GM21367 (cell line): ENCODE results near the gene METAP1D.

Experiments used
- ATAC-seq: cut with Tn5 transposase; IDR thresholded peaks from one replicate; pipeline ENCODE4 v1.9.1; 2021; ENCODE audit not compliant: unreplicated experiment

METAP1D gene

DNA sequence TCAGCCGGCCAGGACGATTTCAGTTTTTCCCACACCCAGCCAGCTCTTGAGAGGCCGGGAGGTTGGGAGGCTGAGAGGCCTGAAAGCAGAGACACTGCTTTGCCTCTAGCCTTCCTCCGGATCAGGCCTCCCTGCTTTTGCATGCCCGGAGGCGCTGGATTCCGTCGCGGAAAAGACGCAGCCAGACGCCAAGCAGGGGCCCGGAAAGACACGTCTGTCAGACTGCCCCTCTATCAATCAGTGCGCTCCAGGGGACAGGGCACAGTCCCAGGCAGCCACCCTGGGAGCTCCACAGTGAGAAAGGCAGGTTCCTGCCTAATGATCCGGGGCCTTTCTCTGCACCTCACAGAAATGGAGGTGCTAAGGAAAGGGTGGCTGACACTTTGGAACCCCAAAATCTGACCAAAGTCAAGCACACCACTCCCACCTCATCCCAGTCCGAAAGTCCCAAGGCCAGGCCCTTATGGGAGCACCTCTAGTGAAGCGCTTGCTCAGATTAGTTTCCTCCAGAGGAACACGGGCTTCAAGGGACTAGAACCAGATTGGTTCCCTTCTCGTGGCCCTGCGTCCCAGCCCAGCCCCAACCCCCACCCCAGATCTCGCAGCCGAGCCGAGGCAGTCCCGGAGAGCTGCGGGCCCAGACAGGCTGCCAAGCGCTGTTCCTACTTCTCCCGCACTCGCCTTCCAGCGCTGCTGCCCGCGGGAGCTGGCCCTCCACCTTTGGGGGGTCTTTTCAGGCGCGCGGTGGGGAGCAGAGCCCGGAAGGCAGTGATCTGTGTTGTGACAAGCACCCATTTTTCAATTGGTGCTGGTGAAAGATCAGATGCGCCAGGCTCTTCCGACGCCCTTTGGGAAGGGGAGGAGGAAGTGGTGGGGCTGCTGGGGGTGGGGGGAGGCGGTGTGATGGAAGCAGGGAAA, 90.5 kb downstream of the METAP1D start:
- ATAC-seq: no peak

DNA sequence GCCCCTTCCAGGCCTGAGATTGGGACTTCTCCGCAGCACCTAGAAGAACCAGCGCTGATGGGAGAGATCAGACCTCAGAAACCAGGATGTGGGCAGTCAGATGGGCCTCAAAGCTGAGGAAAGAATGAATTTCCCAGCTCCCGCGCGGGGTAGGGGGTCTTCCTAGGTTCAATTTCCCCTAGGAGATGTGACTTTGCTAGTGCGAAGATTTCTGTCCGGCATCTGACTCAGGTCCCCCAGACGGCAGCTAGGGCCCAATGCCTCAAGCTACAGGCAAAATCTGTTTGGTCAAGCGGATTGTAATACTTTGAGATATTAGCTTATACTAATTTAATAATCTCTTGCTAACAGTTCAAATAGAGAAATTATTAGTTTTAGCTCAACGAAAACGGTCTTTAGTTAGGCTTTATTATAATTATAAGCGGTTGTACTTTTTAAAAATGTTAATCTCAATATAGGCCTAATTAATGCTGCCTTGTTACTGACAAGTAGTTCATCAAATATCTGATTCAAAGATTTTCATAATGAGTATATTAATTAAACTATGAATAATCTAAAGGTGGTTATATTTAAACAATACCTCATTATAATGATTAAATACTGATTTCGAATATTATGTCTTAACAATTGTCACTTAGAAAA, 91.4 kb downstream of the METAP1D start:
- no peak for ATAC-seq

GRCh38 chr2:172091761-172092566, 92.2 kb downstream of the METAP1D start:
- no peak for ATAC-seq

DNA sequence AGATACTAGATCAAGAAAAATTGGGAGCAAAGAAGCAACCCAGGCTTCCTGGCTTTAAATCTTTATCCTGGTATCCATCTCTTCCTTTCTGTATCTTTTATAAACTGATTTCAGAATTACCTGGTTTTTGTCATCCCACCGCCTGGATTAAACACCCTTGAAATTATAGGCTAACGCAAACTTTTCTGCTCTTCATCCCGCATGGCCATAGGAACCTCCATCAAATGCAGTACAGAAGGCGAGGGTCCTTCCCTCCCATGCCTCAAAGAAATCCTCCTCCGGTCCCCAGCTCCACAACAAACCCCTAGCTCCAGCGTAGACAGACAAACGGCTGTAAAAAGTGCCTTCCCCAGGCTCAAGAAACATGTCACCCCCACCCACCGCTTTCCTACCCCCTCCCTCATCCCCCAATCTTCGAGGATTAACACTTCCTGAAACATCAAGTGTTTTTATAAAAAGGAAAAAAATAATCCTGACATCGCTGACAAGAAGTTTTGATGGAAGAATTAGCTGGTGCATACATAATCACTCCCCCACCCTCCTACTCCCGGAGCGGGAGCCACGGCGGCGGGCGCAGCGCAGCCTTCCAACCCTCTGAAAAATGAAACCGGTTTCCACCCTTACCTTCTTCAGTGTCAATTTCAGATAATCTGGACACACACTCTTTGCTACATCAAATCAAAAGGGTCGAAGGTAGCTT, 93.1 kb downstream of the METAP1D start:
- no peak for ATAC-seq

DNA sequence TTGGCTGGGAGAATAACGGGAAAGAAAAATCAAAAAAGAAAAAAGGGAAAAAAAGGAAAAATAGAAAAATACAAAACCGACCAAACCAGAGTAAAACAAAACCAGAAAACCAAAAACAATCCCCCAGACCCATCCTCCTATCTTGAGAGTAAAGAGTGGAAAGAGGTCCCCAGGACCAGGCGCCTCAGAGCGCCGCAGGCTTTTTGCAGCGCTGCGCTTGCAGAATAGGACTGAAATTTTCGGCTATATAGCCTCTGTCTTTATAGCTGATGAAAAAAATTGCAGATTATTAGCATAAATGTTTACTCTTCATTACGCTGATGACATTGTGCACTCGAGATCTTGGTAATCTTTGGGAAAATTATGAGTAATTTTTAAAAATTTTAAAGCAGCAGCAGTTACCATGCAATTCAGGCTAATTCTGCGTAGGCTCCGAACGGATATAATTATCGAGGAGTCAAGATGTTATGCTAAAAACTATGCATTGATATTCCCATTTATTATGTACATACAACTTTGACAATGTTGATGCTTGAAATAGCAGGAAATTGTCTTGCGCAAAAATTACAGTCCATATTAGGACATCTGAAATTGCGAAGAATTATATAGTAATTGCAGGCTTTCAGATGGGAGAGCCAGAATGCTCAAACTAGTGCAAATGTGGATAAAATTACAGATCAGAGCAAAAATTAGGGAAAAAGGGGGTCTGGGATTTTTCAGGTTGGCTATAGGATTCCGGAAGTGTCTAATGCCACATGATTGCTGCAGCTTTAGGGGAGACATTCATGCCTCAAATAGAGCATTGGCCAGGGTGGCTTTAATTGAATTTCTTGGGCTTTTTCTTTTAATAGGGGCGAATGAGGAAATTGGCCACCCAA, 93.9 kb downstream of the METAP1D start:
- no peak for ATAC-seq

DNA sequence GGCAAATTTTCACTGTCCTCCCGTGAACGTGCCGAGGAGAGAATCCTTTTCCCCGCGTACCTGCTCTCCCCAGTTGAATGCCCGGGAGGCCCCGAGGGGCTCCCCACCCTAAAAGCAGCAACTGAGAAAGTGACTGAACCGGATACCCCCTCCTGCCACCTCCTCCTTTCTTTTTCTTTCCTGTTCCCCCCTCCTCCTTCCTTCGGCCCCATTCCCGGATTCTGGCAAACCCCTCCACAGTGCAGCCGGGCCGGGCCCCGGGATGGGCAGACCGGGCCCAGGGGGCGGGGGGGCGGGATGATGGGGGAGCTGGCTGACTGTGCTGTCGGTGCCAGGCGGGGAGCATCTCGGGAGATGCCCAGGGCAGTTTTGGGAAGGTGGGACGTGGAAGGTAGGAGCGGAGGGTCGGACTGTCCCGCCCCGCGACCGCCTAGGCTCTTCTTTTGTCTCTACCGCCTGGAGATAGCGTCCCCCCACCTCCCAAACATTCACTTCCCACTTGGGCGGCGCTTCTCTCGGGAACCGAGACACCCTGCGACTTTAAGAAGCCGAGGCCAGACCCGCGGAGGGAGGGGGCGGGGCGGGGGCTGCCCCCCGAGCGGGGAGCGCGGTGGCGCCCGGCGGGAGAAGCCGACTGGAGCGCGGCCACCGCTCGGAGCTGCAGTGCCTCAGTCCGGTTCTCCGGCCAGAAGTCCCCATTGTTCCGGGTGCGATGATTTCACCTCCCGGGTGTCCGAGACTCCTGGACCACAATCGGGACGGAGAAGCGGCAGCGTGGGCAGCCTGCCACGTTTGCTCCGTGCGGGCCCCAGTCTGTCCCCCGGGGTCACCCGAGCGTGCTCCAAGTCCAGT, 94.8 kb downstream of the METAP1D start:
- ATAC-seq: no peak

GRCh38 chr2:172095146-172095904, 95.6 kb downstream of the METAP1D start:
- ATAC-seq: no peak

DNA sequence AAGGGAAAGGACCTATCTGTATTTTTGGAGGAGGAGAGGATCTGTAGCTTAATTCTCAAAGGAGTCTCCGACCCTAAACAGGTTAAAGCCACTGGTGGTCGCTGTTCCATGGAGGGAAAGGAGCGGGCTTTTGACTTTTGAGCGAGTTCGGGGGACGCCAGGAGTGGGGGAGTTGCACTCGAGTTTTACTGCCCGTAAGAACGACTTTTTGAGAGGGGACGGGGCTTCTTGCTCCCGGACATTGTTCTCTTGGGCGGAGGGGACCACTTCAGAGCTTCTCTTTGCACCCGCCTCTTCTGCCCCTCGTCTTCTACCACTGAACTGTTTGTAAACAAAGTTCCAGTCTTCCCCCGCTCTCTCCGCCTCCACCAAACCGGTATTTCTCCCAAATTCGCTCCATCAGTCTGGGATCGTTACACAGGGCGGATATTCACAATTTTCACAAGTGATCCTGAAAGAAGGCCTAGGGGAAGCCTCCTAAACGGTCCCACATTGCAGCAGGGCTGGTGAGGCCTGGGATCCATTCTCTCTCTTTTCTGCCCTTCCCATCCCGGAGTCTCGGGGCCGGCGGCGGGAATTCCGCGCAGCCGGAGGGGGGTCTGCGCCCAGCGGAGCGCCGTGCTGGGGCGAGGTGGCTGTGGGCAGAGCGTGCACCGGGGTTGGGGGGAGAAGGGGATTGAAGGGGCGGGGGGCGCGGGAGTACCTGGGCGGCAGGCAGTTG, 96.3 kb downstream of the METAP1D start:
- no peak for ATAC-seq

DNA sequence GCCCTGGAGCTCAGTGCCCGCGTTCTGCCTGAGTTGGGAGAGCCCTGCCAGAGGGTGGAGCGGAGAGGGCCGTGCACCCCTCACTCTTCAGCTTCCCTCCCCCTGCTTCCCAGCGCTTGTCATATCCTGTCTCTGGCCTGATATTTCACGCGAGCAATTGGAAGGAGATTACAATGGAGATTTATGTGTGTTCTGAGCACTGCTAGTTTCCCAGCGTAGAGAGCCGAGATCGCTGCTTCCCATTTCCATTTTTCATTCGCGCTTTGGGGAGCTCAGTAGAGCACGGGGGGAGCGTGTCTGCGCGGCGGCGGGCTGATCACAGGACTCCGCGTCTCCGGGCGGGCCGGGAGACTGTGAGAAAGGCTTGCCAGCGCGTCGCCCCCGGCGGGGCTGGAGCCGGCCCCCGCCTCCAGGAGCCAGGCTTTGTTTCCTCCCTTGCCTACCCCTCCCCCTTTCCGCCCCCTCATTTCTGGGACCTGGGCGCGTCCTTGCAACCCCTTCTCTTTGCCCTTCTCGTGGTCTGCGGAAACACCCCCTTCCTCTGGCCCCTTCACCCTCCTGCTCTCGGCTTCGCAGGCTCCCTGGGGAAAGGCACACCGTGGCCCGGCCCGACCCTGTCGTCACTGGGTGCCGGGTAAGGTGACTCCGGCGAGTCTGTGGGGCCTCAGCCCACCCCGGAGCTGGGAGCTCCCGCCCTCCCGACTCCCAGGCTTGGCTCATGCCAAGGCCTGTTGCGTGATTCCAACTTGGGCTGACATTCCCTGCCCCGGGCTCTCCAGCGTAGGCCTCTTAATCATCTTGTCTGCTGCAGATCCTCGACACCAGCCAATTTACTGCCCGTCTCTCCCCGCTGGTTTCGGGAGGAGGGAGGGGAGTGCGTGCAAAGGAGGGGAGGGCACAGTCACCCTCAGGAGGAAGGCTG, 97.1 kb downstream of the METAP1D start:
- ATAC-seq: no peak

DNA sequence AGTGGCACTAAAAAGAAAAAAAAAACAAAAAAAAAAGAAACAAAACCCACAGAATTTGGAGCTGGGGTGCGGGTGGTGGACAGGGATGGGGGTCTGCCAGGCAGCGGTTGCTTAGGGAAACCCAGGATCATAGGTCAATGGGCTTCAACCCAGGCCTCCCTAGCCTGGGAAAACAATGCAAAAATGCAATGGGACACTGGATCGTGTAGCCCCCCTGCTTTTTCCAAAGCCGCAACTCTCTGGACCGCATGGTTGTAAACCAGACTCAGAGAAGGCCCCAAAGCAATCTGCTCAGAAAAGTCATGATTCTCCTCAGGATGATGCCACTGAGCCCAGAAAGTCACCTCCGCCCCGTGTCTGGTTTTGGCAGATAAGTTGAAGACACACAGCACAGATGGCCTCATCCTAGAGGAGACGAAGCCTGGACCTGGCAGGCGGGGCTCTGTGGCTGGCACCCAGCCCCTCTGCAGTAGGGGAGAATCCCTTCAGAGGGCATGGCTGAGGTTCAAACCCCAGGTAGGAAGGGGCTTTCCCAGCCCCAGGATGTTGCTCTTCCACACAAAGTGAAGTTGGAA, 97.9 kb downstream of the METAP1D start:
- no peak for ATAC-seq

- ATAC-seq: no peak
Observed at GRCh38 chr2:172098287-172098649, 98.5 kb downstream of the METAP1D start.

- ATAC-seq: no peak
Observed at GRCh38 chr2:172098650-172099471, 99.1 kb downstream of the METAP1D start.

DNA sequence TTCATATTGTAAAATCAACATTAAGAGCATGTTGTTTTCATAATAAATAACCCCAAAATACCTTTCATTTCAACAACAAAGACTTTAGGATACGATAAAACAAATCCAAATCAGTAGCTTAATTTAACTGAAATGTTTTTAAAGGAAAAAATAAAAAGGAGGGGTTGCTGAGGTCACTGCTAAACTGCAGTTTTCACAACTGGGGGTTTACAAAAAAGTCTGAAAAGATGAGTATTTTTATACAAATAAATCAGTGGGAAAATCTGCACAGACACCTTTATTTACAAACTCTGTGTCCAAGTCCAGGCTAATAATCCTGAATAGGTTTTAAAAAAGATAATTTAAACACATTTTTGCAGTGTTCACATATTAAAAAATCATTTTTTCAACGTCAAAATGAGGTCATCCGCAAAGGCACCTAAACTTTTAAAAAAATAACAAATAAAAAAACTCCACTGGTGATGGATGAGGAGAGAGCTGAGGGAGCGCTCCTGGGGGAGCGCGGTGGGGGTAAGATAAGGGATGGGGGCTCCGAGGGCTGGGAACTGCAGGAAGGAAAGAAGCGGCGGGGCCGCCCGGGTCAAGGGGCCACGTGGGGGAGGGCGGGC, 99.8 kb downstream of the METAP1D start:
- no peak for ATAC-seq

- ATAC-seq: no peak
Observed at GRCh38 chr2:172100080-172100934, 100.6 kb downstream of the METAP1D start.
